ENCODE data around the gene SLC16A7.

GRCh38 chr12:59744564-59744963 lies 148.7 kb downstream of the SLC16A7 start:
- TF ChIP-seq POU6F1 (CRISPR knock-in tag; IDR thresholded peaks at IDR 0.05; ENCODE audit: borderline replicate concordance, low read depth), result no peak
- TF ChIP-seq, protein P1, sequence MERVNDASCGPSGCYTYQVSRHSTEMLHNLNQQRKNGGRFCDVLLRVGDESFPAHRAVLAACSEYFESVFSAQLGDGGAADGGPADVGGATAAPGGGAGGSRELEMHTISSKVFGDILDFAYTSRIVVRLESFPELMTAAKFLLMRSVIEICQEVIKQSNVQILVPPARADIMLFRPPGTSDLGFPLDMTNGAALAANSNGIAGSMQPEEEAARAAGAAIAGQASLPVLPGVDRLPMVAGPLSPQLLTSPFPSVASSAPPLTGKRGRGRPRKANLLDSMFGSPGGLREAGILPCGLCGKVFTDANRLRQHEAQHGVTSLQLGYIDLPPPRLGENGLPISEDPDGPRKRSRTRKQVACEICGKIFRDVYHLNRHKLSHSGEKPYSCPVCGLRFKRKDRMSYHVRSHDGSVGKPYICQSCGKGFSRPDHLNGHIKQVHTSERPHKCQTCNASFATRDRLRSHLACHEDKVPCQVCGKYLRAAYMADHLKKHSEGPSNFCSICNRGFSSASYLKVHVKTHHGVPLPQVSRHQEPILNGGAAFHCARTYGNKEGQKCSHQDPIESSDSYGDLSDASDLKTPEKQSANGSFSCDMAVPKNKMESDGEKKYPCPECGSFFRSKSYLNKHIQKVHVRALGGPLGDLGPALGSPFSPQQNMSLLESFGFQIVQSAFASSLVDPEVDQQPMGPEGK (CRISPR knock-in tag; IDR thresholded peaks at IDR 0.05; ENCODE audit: borderline replicate concordance), result no peak
- TF ChIP-seq, protein P2, sequence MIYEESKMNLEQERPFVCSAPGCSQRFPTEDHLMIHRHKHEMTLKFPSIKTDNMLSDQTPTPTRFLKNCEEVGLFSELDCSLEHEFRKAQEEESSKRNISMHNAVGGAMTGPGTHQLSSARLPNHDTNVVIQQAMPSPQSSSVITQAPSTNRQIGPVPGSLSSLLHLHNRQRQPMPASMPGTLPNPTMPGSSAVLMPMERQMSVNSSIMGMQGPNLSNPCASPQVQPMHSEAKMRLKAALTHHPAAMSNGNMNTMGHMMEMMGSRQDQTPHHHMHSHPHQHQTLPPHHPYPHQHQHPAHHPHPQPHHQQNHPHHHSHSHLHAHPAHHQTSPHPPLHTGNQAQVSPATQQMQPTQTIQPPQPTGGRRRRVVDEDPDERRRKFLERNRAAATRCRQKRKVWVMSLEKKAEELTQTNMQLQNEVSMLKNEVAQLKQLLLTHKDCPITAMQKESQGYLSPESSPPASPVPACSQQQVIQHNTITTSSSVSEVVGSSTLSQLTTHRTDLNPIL (CRISPR knock-in tag; IDR thresholded peaks at IDR 0.05; ENCODE audit: low read depth), result no peak
- no peak for TF ChIP-seq ARNTL (CRISPR knock-in tag; IDR thresholded peaks at IDR 0.05; ENCODE audit: borderline replicate concordance, low read depth)
- no peak for TF ChIP-seq ISL1 (CRISPR knock-in tag; IDR thresholded peaks at IDR 0.05)
- no peak for TF ChIP-seq PPARA (CRISPR knock-in tag; IDR thresholded peaks at IDR 0.05; ENCODE audit: borderline replicate concordance)
